AG10803 (cell line): ENCODE data around the gene VDR.

Experiments
- DNase-seq: peaks from one replicate; pipeline ENCODE4 v3.0.0; 2010; ENCODE audit warnings: low read depth
- H3K4me3 ChIP-seq: 2 replicates; pipeline ENCODE4 v1.5.1; 2011; ENCODE audit warnings: mild to moderate bottlenecking, low read length, control low read depth
- TF ChIP-seq, protein P1 (sequence below): conservative IDR thresholded peaks from 2 replicates; pipeline ENCODE4 v1.5.1; 2011; ENCODE audit warnings: mild to moderate bottlenecking, low read length, control low read depth, inconsistent platforms

Gene VDR

DNA sequence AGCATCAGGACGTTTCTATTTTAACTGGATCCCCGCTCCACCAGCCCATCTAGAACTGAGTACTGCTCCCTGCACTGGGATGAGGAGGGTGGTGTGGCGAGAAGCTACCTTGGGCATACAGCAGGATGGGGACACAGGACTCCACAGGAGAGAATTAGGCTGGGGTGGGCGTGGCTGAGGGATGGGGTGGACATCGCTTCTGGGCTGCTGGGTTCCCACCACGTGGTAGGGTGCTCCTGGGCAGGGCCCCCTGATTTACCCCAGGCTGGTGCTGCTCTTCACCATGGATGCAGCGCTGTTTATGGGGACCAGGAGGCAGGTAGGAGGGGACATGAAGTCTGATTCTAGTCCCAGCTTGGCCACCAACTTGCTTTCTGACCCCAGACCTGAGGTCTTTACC lies 41.9 kb downstream of the VDR start:
- no peak overlapping the region for H3K4me3 ChIP-seq
- TF ChIP-seq, protein P1, sequence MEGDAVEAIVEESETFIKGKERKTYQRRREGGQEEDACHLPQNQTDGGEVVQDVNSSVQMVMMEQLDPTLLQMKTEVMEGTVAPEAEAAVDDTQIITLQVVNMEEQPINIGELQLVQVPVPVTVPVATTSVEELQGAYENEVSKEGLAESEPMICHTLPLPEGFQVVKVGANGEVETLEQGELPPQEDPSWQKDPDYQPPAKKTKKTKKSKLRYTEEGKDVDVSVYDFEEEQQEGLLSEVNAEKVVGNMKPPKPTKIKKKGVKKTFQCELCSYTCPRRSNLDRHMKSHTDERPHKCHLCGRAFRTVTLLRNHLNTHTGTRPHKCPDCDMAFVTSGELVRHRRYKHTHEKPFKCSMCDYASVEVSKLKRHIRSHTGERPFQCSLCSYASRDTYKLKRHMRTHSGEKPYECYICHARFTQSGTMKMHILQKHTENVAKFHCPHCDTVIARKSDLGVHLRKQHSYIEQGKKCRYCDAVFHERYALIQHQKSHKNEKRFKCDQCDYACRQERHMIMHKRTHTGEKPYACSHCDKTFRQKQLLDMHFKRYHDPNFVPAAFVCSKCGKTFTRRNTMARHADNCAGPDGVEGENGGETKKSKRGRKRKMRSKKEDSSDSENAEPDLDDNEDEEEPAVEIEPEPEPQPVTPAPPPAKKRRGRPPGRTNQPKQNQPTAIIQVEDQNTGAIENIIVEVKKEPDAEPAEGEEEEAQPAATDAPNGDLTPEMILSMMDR, result no peak
- no peak for DNase-seq

DNA sequence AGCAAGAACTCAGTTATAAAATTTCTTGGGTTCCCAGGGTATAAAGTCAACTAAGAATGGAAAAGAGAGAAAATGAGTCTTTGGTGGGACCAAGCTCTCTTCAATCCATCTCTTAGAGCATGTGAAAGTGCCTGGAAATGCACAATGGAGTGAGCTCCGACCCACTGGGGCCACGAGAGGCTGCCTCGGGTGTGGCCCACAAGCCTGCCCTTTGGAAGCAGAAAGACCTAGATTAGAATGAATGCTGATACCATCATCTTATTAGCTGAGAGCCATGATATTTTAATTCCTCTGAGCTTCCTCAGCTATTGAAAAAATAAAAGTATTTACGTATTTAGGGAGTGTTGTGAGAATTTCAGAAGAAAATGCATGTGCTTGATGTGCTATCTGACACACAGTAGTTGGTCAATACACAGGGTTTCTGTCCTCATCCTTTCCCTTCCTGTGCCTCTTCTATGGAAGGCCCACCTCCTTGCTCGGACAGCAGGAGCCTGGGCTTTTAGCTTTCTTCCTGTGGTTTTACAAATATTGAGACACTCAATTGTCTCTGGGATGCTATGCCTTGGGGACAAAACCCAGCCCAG lies 42.5 kb downstream of the VDR start:
- no peak overlapping the region for H3K4me3 ChIP-seq
- TF ChIP-seq, protein P1, result no peak
- no peak for DNase-seq

DNA sequence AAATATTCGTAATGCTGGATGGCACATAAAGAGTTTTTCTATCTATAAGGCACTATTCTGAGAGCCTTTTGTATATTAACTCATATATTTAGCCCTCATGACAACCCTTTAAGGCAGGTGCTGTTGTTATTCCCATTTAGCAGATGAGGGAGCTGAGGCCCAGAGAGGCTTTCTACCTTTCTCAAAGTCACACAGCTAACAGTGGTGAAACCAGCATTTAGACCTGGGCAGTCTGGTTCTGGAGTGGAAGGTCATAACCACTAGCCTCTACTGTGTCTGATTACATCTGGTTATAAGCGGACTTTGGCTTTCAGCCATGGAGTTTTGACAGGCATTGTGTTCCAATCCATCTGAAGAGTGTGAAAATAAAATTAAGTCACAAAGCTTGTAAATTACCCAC lies 43.9 kb downstream of the VDR start:
- TF ChIP-seq, protein P1, result no peak
- H3K4me3 ChIP-seq, result no peak overlapping the region
- DNase-seq, result no peak

DNA sequence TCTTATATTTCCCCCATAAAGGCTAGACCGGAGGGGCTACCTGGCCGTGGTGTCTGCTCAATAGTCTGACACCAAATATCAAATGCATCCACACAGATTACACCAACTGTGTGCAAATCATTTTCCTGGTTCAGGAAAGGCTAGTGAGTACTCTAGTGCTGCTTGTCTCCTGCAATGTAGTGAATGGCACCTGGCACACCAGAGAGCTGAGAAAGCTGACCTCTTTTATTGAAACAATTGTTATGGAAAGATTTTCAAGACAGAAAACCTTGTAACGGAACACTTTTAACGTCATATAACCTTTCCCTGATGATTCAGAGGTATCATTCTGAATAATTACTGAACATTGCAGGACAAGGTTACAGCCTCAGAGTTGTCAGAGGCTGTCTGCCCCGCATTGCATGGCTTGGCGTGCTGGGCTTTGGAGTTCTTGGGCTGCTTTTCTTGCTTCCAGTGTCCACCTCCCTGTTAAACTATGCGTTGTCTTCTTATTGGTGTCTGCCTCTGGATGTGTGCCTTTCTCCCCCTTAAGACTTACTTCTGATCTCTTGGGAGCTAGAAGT lies 44.4 kb downstream of the VDR start:
- TF ChIP-seq, protein P1, result no peak
- no peak overlapping the region for H3K4me3 ChIP-seq
- DNase-seq, result no peak

DNA sequence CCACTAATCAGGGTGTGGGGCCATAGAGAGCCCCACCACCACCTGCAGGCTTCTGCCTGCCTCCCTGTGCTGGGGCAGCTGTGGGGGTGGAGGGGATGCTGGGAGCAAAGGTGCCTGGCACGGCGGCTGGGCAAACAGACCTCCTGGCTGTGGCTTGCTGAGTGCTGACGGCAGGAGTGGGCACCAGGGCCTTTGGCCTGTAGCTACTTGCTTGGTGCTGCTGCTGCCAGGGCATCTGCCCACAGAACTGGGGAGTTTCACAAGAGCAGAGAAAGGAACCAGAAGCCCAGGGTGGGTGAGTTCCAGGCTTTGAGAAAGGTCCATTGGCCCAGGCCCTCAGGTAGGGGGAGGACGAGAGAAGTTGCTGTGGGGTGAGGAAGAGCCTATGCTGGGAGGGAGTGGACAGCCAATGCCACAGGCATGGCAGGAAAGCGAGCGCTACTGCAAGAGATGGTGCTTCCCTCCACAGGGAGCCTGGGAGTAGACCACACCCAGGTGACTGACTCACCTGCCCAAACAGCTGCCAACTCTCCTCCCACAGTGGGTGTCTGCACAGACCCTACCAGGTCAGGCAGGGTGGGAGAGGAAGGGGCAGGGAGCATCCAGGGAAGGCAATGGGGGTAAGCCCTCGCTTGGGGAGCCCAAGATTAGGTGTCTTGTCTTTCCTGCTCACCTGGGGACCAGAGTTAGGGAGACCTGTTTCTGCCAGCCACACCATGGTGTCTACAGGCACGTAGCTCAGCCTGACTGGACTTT lies 46.1 kb downstream of the VDR start:
- no peak for DNase-seq
- TF ChIP-seq, protein P1, result no peak
- H3K4me3 ChIP-seq, result no peak overlapping the region

DNA sequence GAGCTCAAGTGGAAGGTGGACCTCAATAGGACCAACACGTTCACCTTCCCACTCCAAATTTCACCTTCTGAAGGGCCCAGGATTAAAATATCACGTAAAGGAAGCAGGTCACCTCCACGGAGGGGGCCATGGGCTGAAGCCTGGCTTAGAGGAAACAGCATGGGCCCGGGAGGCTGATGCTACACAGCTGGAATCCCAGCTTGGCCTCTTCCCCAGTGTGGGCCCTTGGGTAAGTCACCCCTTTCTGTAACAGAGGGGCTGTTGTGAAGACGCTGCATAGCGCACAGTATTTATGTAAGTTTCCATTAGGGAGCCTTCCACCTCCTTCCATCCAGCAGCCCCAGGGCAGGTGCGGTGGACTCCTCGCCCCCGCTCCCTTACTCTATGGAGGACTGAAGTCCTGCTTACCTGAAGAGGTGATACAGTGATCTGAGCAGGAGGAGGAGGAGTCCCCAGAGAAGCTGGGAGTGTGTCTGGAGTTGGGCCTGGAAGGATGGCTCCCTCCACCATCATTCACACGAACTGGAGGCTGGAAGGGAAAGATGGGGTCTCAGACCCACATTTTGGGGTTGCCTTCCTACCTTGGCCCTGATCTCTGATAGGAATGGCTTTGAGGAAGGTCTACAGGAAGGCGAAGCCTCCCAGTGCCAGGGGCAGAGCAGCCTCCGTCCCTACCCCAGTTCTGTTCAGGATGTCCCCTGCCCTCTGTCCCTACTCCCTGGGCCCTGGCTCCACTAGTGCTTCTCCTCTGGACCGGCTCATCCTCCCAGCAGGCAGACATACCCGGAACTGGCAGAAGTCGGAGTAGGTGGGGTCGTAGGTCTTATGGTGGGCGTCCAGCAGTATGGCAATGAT lies 47.8 kb downstream of the VDR start:
- H3K4me3 ChIP-seq, result no peak overlapping the region
- DNase-seq, result no peak
- TF ChIP-seq, protein P1, result no peak
